ENCODE results near the gene PHKG1. TPM values are rescaled to one million over a fixed set of nuclear protein-coding genes. Genes with fewer than 3 reads are reported as not detected.
"Not testable (repeated sequence)": the region's sequence is repeated elsewhere in the genome, so short reads cannot be mapped to it uniquely, and the experiment has no call there.

The PHKG1 gene
- total RNA-seq, 1 donor from 2014 or later, result 2.0 TPM

DNA sequence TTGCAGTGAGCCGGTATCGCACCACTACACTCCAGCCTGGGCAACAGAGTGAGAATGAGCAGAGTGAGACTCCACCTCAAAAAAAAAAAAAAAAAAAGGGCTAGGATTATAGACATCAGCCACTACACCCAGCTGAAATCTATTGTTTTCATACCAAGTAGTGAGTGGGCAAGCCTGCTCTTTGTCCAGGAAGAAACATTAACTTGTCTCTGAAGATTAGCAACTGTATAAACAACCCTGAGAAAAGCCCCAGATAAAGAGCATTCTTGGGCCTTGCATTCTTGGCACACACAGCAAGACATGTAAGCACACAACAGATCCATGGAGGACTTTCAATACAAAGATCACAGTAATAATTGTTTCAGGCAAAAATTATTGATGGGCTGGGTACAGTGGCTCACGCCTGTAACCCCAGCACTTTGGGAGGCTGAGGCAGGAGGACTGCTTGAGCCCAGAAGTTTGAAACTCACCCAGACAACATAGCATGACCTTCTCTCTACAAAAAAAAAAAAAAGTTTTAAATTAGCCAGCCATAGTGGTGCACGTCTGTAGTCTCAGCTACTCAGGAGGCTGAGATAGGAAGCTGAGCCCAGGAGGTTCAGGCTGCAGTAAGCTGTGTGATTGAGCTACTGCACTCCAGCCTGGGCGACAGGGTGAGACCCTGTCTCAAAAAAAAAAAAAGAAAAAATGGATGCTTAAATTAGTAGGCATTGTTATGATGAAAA is 45.9 kb downstream of the PHKG1 start:
- Histone ChIP-seq H3K36me3 (ENCODE audit: control insufficient read depth, insufficient read depth, low read length) (no peaks in the 10 kb centered on the region), H3K27me3 (ENCODE audit: control insufficient read depth, insufficient read depth, low read length) (no peaks in the 10 kb centered on the region), H3K4me3 (ENCODE audit: low read depth, low read length) (no peak overlapping the region)
- peak; percentile 75 for DNase-seq (ENCODE audit: low read depth)
- TF ChIP-seq, protein P1, sequence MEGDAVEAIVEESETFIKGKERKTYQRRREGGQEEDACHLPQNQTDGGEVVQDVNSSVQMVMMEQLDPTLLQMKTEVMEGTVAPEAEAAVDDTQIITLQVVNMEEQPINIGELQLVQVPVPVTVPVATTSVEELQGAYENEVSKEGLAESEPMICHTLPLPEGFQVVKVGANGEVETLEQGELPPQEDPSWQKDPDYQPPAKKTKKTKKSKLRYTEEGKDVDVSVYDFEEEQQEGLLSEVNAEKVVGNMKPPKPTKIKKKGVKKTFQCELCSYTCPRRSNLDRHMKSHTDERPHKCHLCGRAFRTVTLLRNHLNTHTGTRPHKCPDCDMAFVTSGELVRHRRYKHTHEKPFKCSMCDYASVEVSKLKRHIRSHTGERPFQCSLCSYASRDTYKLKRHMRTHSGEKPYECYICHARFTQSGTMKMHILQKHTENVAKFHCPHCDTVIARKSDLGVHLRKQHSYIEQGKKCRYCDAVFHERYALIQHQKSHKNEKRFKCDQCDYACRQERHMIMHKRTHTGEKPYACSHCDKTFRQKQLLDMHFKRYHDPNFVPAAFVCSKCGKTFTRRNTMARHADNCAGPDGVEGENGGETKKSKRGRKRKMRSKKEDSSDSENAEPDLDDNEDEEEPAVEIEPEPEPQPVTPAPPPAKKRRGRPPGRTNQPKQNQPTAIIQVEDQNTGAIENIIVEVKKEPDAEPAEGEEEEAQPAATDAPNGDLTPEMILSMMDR (IDR thresholded peaks at IDR 0.05; ENCODE audit: insufficient read depth, low read length, poor library complexity, severe bottlenecking), result no peak

GRCh38 chr7:56045758-56046157 is 47.0 kb downstream of the PHKG1 start:
- not testable (repeated sequence) for H3K4me3 ChIP-seq (ENCODE audit: low read depth, low read length); H3K36me3 ChIP-seq (ENCODE audit: control insufficient read depth, insufficient read depth, low read length); DNase-seq (ENCODE audit: low read depth); H3K27me3 ChIP-seq (ENCODE audit: control insufficient read depth, insufficient read depth, low read length)

- TF ChIP-seq, protein P1 (IDR thresholded peaks at IDR 0.05; ENCODE audit: insufficient read depth, low read length, poor library complexity, severe bottlenecking), result no peak
- Histone ChIP-seq H3K27me3 (ENCODE audit: control insufficient read depth, insufficient read depth, low read length) (no peaks in the 10 kb centered on the region), H3K36me3 (ENCODE audit: control insufficient read depth, insufficient read depth, low read length) (no peaks in the 10 kb centered on the region), H3K4me3 (ENCODE audit: low read depth, low read length) (no peak overlapping the region)
- no peak for DNase-seq (ENCODE audit: low read depth)
These were observed 52.0 kb downstream of the PHKG1 start for GRCh38 chr7:56040730-56041129.

DNA sequence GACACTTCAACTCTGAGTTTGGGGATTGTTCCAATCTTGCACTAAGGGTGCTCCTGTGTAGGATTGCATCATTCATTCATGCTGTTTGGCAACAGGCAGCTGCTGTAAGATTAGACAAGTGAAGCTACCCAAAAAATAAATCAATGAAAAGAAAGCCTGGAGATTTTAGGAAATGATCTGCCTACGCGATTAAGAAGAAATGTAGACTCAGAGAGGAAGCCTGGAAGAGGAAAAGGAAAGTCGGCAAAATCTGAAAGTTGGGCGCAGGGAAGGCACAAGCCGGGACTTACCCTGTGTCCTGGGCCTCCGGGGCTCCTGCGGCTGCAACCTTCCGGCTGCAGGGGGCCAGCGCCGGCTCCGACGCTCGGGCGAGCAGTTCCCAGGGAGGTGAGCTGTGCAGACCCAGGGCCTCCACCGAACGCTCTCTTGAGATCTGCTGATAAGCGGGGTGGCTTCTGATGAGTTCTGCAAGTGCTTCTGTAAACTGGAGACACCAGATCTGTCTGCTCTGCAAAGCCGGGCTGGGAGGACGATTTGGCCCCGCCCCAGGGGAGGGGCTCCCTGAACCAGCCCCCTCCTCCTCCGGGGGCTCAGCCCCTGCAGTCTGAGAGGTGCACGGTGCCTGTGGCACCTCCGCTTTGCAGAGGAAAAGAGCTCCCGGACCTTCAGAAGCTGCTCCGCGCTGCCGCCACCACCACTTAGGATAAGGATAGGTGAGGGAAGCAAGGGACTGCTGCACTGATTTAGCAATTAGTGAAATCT is 58.9 kb downstream of the PHKG1 start:
- DNase-seq (ENCODE audit: low read depth), result no peak
- Histone ChIP-seq H3K27me3 (ENCODE audit: control insufficient read depth, insufficient read depth, low read length) (no peaks in the 10 kb centered on the region), H3K36me3 (ENCODE audit: control insufficient read depth, insufficient read depth, low read length) (no peaks in the 10 kb centered on the region), H3K4me3 (ENCODE audit: low read depth, low read length) (peak overlapping the region; percentile 44)
- TF ChIP-seq, protein P1 (IDR thresholded peaks at IDR 0.05; ENCODE audit: insufficient read depth, low read length, poor library complexity, severe bottlenecking), result peak; percentile 41

- H3K4me3 ChIP-seq (ENCODE audit: low read depth, low read length); H3K27me3 ChIP-seq (ENCODE audit: control insufficient read depth, insufficient read depth, low read length); DNase-seq (ENCODE audit: low read depth); H3K36me3 ChIP-seq (ENCODE audit: control insufficient read depth, insufficient read depth, low read length): not testable (repeated sequence)
These were observed 60.2 kb downstream of the PHKG1 start for GRCh38 chr7:56032578-56032977.

GRCh38 chr7:56031556-56031955 is 61.2 kb downstream of the PHKG1 start:
- DNase-seq (ENCODE audit: low read depth); H3K4me3 ChIP-seq (ENCODE audit: low read depth, low read length); H3K27me3 ChIP-seq (ENCODE audit: control insufficient read depth, insufficient read depth, low read length); H3K36me3 ChIP-seq (ENCODE audit: control insufficient read depth, insufficient read depth, low read length): not testable (repeated sequence)

DNA sequence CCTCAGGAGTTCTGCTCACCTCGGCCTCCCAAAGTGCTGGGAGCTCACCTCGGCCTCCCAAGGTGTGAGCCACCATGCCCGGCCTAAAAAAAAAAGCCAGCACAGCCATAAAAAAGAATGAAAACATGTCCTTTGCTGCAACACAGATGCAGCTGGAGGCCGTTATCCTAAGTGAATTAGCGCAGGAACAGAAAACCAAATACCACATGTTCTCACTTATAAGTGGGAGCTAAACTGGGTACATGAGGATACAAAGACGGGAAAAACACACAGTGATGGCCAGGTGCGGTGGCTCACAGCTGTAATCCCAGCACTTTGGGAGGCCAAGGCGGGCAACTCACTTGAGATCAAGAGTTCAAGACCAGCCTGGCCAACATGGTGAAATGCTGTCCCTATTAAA is 62.4 kb downstream of the PHKG1 start:
- TF ChIP-seq, protein P1 (IDR thresholded peaks at IDR 0.05; ENCODE audit: insufficient read depth, low read length, poor library complexity, severe bottlenecking), result no peak
- no peak for DNase-seq (ENCODE audit: low read depth)
- H3K36me3 ChIP-seq (ENCODE audit: control insufficient read depth, insufficient read depth, low read length), result no peaks in the 10 kb centered on the region
- no peak overlapping the region for H3K4me3 ChIP-seq (ENCODE audit: low read depth, low read length)
- H3K27me3 ChIP-seq (ENCODE audit: control insufficient read depth, insufficient read depth, low read length), result no peaks in the 10 kb centered on the region

Other genes starting within 250 kb of the PHKG1 start
- gene SEPTIN14, start 230.2 kb downstream of the PHKG1 start, total RNA-seq, result not detected in 2 replicates
- 2.8 and 4.3 TPM in 2 replicates for gene ZNF713, start 205.5 kb downstream of the PHKG1 start, total RNA-seq
- 12.9 and 15.5 TPM in 2 replicates for gene MRPS17, start 141.1 kb downstream of the PHKG1 start, total RNA-seq
- gene NIPSNAP2, start 128.4 kb downstream of the PHKG1 start, total RNA-seq, result 66.3 and 75.0 TPM in 2 replicates
- 79.6 and 81.4 TPM in 2 replicates for gene PSPH, start 41.5 kb downstream of the PHKG1 start, total RNA-seq
- gene CCT6A, start 41.2 kb downstream of the PHKG1 start, total RNA-seq, result 171 and 236 TPM in 2 replicates
- gene SUMF2, start 28.7 kb downstream of the PHKG1 start, total RNA-seq, result 98.6 and 107 TPM in 2 replicates
- gene CHCHD2, start 13.5 kb upstream of the PHKG1 start, total RNA-seq, result 687 and 735 TPM in 2 replicates
- 1.5 TPM in 1 of 2 replicates, not detected in the other for gene NUPR2, start 23.5 kb upstream of the PHKG1 start, total RNA-seq

Data from kidney epithelial cell (primary cell).